Measurements from ENCODE around the gene SCN2A.

The SCN2A gene

GRCh38 chr2:165425556-165425955 lies 186.3 kb downstream of the SCN2A start:
- no peak for DNase-seq (ENCODE audit: low spot score)
- H3K4me3 ChIP-seq (ENCODE audit: severe bottlenecking) = no peak overlapping the region

GRCh38 chr2:165427686-165428085 lies 188.5 kb downstream of the SCN2A start:
- Histone ChIP-seq H3K4me1 (ENCODE audit: insufficient read depth, poor library complexity, severe bottlenecking) (no peaks in the 10 kb centered on the region), H3K27me3 (ENCODE audit: insufficient read depth, poor library complexity, severe bottlenecking) (no peaks in the 10 kb centered on the region), H3K9me3 (ENCODE audit: severe bottlenecking) (no peaks in the 10 kb centered on the region), H3K4me3 (ENCODE audit: severe bottlenecking) (no peak overlapping the region), H3K27ac (ENCODE audit: poor library complexity, severe bottlenecking) (no peak overlapping the region), H3K36me3 (ENCODE audit: low read depth) (no peaks in the 10 kb centered on the region)
- DNase-seq (ENCODE audit: low spot score) (no peak), ATAC-seq (ENCODE audit: low read depth) (no peak)
- TF ChIP-seq, protein P1, sequence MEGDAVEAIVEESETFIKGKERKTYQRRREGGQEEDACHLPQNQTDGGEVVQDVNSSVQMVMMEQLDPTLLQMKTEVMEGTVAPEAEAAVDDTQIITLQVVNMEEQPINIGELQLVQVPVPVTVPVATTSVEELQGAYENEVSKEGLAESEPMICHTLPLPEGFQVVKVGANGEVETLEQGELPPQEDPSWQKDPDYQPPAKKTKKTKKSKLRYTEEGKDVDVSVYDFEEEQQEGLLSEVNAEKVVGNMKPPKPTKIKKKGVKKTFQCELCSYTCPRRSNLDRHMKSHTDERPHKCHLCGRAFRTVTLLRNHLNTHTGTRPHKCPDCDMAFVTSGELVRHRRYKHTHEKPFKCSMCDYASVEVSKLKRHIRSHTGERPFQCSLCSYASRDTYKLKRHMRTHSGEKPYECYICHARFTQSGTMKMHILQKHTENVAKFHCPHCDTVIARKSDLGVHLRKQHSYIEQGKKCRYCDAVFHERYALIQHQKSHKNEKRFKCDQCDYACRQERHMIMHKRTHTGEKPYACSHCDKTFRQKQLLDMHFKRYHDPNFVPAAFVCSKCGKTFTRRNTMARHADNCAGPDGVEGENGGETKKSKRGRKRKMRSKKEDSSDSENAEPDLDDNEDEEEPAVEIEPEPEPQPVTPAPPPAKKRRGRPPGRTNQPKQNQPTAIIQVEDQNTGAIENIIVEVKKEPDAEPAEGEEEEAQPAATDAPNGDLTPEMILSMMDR (IDR thresholded peaks at IDR 0.05; ENCODE audit: poor library complexity, severe bottlenecking) = no peak

More at GRCh38 chr2:165425556-165425955, 186.3 kb downstream of the SCN2A start:
- Histone ChIP-seq H3K27me3 (ENCODE audit: insufficient read depth, poor library complexity, severe bottlenecking) (no peaks in the 10 kb centered on the region), H3K4me1 (ENCODE audit: insufficient read depth, poor library complexity, severe bottlenecking) (no peaks in the 10 kb centered on the region), H3K36me3 (ENCODE audit: low read depth) (no peaks in the 10 kb centered on the region), H3K9me3 (ENCODE audit: severe bottlenecking) (no peaks in the 10 kb centered on the region), H3K27ac (ENCODE audit: poor library complexity, severe bottlenecking) (no peak overlapping the region)
- no peak for ATAC-seq (ENCODE audit: low read depth)
- TF ChIP-seq, protein P1 (IDR thresholded peaks at IDR 0.05; ENCODE audit: poor library complexity, severe bottlenecking) = no peak

DNA sequence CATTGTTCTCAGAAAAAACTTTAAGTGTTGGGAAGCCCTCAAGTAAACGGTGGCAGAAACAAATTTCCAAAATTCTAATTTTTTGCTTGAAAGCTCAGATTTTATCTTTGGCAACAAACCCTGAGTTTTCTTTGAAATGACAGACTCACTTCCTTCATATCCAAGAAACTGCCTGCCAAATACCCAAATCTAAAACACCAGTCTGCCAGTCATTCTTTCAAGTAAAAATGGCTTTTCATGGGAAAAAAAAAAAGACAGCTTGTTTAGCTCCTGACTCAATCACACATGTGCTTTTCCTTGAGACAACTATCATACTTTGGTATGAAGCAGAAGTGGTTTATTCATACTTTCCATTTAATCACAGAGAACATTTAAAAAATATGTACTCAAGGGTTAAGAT lies 189.7 kb downstream of the SCN2A start:
- Histone ChIP-seq H3K27me3 (ENCODE audit: insufficient read depth, poor library complexity, severe bottlenecking) (no peaks in the 10 kb centered on the region), H3K36me3 (ENCODE audit: low read depth) (no peaks in the 10 kb centered on the region), H3K27ac (ENCODE audit: poor library complexity, severe bottlenecking) (no peak overlapping the region), H3K4me3 (ENCODE audit: severe bottlenecking) (no peak overlapping the region), H3K9me3 (ENCODE audit: severe bottlenecking) (no peaks in the 10 kb centered on the region), H3K4me1 (ENCODE audit: insufficient read depth, poor library complexity, severe bottlenecking) (no peaks in the 10 kb centered on the region)
- TF ChIP-seq, protein P1 (IDR thresholded peaks at IDR 0.05; ENCODE audit: poor library complexity, severe bottlenecking) = no peak
- ATAC-seq (ENCODE audit: low read depth) (no peak), DNase-seq (ENCODE audit: low spot score) (no peak)

GRCh38 chr2:165431014-165431413 lies 191.8 kb downstream of the SCN2A start:
- no peak for DNase-seq (ENCODE audit: low spot score)
- TF ChIP-seq, protein P1 (IDR thresholded peaks at IDR 0.05; ENCODE audit: poor library complexity, severe bottlenecking) = no peak
- Histone ChIP-seq H3K9me3 (ENCODE audit: severe bottlenecking) (no peaks in the 10 kb centered on the region), H3K4me1 (ENCODE audit: insufficient read depth, poor library complexity, severe bottlenecking) (no peaks in the 10 kb centered on the region), H3K27ac (ENCODE audit: poor library complexity, severe bottlenecking) (no peak overlapping the region), H3K4me3 (ENCODE audit: severe bottlenecking) (no peak overlapping the region), H3K27me3 (ENCODE audit: insufficient read depth, poor library complexity, severe bottlenecking) (no peaks in the 10 kb centered on the region), H3K36me3 (ENCODE audit: low read depth) (no peaks in the 10 kb centered on the region)
- ATAC-seq (ENCODE audit: low read depth) = no peak

GRCh38 chr2:165432234-165432966 lies 193.2 kb downstream of the SCN2A start:
- DNase-seq (ENCODE audit: low spot score) (no peak), ATAC-seq (ENCODE audit: low read depth) (no peak)
- no peak overlapping the region for H3K27ac ChIP-seq (ENCODE audit: poor library complexity, severe bottlenecking)
- no peaks in the 10 kb centered on the region for H3K9me3 ChIP-seq (ENCODE audit: severe bottlenecking)
- H3K27me3 ChIP-seq (ENCODE audit: insufficient read depth, poor library complexity, severe bottlenecking) = no peaks in the 10 kb centered on the region
- H3K4me3 ChIP-seq (ENCODE audit: severe bottlenecking) = no peak overlapping the region
- H3K36me3 ChIP-seq (ENCODE audit: low read depth) = no peaks in the 10 kb centered on the region
- TF ChIP-seq, protein P1 (IDR thresholded peaks at IDR 0.05; ENCODE audit: poor library complexity, severe bottlenecking) = no peak
- H3K4me1 ChIP-seq (ENCODE audit: insufficient read depth, poor library complexity, severe bottlenecking) = no peaks in the 10 kb centered on the region
